Adrenal gland (tissue), 5 donors: ENCODE measurements around the gene DOK4.

Source experiments
- POLR2A ChIP-seq, 2 donors: fragments of 450-650 bp; IDR thresholded peaks; one replicate each; pipeline ENCODE4 v1.6.1; 2017; ENCODE audit warnings: antibody characterized with exemption in 2 of 2, mild to moderate bottlenecking in 2 of 2, moderate library complexity in 1 of 2
- TF ChIP-seq, protein P1 (sequence below), 6 experiments: fragments of 450-650 bp in 4 of 6; fragments of 200-600 bp in 2 of 6; sonication (generic) in 1 of 6; IDR thresholded peaks; 1 replicate in 5 of 6; 2 replicates in 1 of 6; pipeline versions ENCODE4 v1.5.1 to v1.8.0; 2016 to 2021; ENCODE audit warnings: antibody characterized with exemption in 6 of 6, mild to moderate bottlenecking in 2 of 6, moderate library complexity in 1 of 6
- donor health status: DM: no; HTN: no; CAD: no.

GRCh38 chr16:57470711-57471110 is 15.6 kb downstream of the DOK4 start:
- TF ChIP-seq, protein P1, sequence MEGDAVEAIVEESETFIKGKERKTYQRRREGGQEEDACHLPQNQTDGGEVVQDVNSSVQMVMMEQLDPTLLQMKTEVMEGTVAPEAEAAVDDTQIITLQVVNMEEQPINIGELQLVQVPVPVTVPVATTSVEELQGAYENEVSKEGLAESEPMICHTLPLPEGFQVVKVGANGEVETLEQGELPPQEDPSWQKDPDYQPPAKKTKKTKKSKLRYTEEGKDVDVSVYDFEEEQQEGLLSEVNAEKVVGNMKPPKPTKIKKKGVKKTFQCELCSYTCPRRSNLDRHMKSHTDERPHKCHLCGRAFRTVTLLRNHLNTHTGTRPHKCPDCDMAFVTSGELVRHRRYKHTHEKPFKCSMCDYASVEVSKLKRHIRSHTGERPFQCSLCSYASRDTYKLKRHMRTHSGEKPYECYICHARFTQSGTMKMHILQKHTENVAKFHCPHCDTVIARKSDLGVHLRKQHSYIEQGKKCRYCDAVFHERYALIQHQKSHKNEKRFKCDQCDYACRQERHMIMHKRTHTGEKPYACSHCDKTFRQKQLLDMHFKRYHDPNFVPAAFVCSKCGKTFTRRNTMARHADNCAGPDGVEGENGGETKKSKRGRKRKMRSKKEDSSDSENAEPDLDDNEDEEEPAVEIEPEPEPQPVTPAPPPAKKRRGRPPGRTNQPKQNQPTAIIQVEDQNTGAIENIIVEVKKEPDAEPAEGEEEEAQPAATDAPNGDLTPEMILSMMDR (IDR thresholded peaks at IDR 0.05): no peak
- no peak for TF ChIP-seq POLR2A (IDR thresholded peaks at IDR 0.05)
